ENCODE measurements around the gene E2F6.

Gene E2F6

GRCh38 chr2:11396467-11397445 is 69.2 kb downstream of the E2F6 start:
- TF ChIP-seq YY1 (IDR thresholded peaks at IDR 0.05; ENCODE audit: low read depth) (no peak), TAF1 (IDR thresholded peaks at IDR 0.05; ENCODE audit: low read depth) (no peak), CREB1 (IDR thresholded peaks at IDR 0.05; ENCODE audit: low read depth) (no peak), FOXM1 (IDR thresholded peaks at IDR 0.05; ENCODE audit: borderline replicate concordance, low read depth) (no peak), NFIC (IDR thresholded peaks at IDR 0.05) (no peak), REST (IDR thresholded peaks at IDR 0.05; ENCODE audit: low read depth) (no peak), TEAD4 (IDR thresholded peaks at IDR 0.05) (no peak), ZBTB7A (IDR thresholded peaks at IDR 0.05; ENCODE audit: low read depth) (no peak), USF1 (IDR thresholded peaks at IDR 0.05) (no peak), EGR1 (IDR thresholded peaks at IDR 0.05) (no peak), TCF12 (IDR thresholded peaks at IDR 0.05; ENCODE audit: low read depth) (no peak), RAD21 (IDR thresholded peaks at IDR 0.05; ENCODE audit: low read depth) (no peak), CEBPB (IDR thresholded peaks at IDR 0.05) (no peak)

GRCh38 chr2:11396021-11396420 is 69.9 kb downstream of the E2F6 start:
- TF ChIP-seq USF1 (IDR thresholded peaks at IDR 0.05) (no peak), TCF12 (IDR thresholded peaks at IDR 0.05; ENCODE audit: low read depth) (no peak), CREB1 (IDR thresholded peaks at IDR 0.05; ENCODE audit: low read depth) (no peak), NFIC (IDR thresholded peaks at IDR 0.05) (no peak), FOXM1 (IDR thresholded peaks at IDR 0.05; ENCODE audit: borderline replicate concordance, low read depth) (no peak), TEAD4 (IDR thresholded peaks at IDR 0.05) (no peak), REST (IDR thresholded peaks at IDR 0.05; ENCODE audit: low read depth) (no peak), YY1 (IDR thresholded peaks at IDR 0.05; ENCODE audit: low read depth) (no peak), ZBTB7A (IDR thresholded peaks at IDR 0.05; ENCODE audit: low read depth) (no peak), EGR1 (IDR thresholded peaks at IDR 0.05) (no peak), EP300 (IDR thresholded peaks at IDR 0.05; ENCODE audit: borderline replicate concordance) (no peak), RAD21 (IDR thresholded peaks at IDR 0.05; ENCODE audit: low read depth) (no peak), CEBPB (IDR thresholded peaks at IDR 0.05) (no peak), MAX (IDR thresholded peaks at IDR 0.05) (no peak), TAF1 (IDR thresholded peaks at IDR 0.05; ENCODE audit: low read depth) (no peak)

- no peak for TF ChIP-seq NFIC (IDR thresholded peaks at IDR 0.05)
- no peak for TF ChIP-seq USF1 (IDR thresholded peaks at IDR 0.05)
- TF ChIP-seq CREB1 (IDR thresholded peaks at IDR 0.05; ENCODE audit: low read depth), result no peak
- no peak for TF ChIP-seq FOXM1 (IDR thresholded peaks at IDR 0.05; ENCODE audit: borderline replicate concordance, low read depth)
- no peak for TF ChIP-seq ZBTB7A (IDR thresholded peaks at IDR 0.05; ENCODE audit: low read depth)
- no peak for TF ChIP-seq CEBPB (IDR thresholded peaks at IDR 0.05)
- no peak for TF ChIP-seq REST (IDR thresholded peaks at IDR 0.05; ENCODE audit: low read depth)
- no peak for TF ChIP-seq RAD21 (IDR thresholded peaks at IDR 0.05; ENCODE audit: low read depth)
These were observed 70.6 kb downstream of the E2F6 start for GRCh38 chr2:11395389-11395788.

Measured in Ishikawa (cell line).